LNCAP (cell line): Measurements from ENCODE around the gene MYBPC2.

Experiments used
- CTCF ChIP-seq: fragments of 450-650 bp; IDR thresholded peaks from 2 replicates; pipeline ENCODE4 v1.5.1; 2017; ENCODE audit warnings: mild to moderate bottlenecking

The MYBPC2 gene

DNA sequence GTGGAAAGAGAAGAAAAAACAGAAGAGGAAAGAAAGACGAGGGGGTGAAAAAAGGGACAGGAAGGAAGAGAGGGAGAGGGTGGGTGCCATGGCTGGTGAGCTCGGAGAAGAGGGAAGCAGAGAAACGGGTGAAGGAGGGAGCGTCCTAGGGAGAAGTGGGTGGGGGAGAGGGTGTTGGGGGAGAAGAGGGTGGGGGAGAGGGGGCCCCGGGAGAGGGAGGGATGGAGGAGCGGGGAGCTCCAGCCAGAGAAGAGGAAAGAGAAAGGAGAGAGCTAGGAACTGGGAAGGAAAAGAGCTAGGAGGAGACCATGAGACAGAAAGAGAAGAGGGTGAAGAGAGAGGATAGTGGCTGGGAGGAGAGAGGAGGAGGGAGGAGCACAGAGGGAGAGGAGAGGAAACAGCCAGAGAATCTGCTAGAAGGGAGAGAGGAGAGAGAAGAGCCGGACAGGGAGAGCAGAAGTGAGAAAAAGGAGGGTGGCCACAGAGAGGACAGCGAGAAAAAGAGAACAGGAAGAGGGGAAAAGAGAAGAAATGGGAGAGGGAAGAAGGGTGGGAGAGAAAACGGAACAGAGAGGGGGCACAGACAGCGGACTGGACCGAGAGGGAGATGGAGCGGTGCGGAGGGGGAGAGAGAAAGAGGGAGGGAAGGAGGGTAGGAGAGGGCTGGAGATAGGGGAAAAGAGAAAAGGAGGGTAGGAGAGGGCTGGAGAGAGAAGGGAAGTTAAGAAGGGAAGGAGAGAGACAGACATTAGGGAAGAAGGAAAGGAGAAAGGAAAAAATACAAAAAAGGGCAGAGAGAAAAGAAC lies 55.9 kb downstream of the MYBPC2 start:
- TF ChIP-seq CTCF = no peak

GRCh38 chr19:50489461-50490011 lies 56.8 kb downstream of the MYBPC2 start:
- TF ChIP-seq CTCF = no peak

- no peak for TF ChIP-seq CTCF
Measured at GRCh38 chr19:50490411-50490811, 57.7 kb downstream of the MYBPC2 start.

GRCh38 chr19:50490991-50491472 lies 58.3 kb downstream of the MYBPC2 start:
- TF ChIP-seq CTCF = no peak

GRCh38 chr19:50492303-50493052 lies 59.8 kb downstream of the MYBPC2 start:
- no peak for TF ChIP-seq CTCF

GRCh38 chr19:50493171-50493570 lies 60.5 kb downstream of the MYBPC2 start:
- TF ChIP-seq CTCF = no peak

DNA sequence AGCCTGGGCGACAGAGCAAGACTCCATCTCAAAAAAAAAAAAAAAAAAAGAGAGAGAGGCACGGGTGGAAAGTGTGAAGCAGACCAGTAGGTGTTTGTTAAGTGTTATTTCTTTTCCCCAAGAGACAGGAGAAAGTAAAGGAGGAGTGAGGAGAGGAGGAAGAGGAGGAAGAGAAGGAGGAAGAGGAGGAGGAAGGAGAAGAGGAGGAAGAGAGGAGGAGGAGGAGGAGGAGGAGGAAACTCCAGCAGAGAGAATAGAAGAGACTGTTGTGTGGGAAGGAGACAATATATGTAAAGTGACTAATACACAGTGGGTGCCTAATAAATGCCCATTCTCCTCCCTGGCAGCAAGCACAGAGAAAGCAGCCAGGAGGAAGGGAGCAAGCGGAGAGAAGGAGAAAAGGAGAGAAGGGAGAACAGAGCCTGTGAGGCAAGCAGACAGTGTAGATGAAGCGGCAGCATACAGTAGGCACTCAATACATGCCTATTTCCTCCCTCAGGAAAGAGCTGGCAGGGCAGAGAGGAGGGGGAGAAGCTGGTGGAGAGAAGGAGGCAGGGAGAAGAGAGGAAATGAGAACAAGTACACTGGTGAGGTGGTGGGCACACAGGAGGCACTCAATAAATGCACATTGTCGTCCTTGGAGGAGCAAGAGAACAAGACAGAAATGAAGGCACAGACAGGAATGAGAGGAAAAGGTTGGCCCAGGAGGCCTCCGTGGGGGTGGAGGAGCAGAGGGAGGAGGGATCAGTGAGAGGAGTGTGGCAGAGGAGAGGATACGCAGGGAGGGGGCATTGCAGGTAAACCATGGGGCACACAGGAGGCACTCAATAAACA lies 61.7 kb downstream of the MYBPC2 start:
- no peak for TF ChIP-seq CTCF
